ACHN (cell line): ENCODE measurements around the gene MAD1L1.
"Not testable (repeated sequence)": the region's sequence is repeated elsewhere in the genome, so short reads cannot be mapped to it uniquely, and the experiment has no call there.

Experiments used
- DNase-seq: peaks from one replicate; pipeline ENCODE4 v3.0.0-alpha.2; 2015
- in situ Hi-C: cut with HindIII; loops from 2 replicates; pipeline ENCODE4 v1.10.0; 2017; ENCODE audit warnings: low sequenced_read_pairs, low pct_ligation_motif_present, low pct_unique_long_range_greater_than_20kb

The MAD1L1 gene

GRCh38 chr7:1938788-1939433, 293.8 kb downstream of the MAD1L1 start:
- in situ Hi-C loops: no loop called here
- DNase-seq: no peak

GRCh38 chr7:1937252-1937605, 295.5 kb downstream of the MAD1L1 start:
- in situ Hi-C loops: no loop called here

GRCh38 chr7:1936531-1937251, 296.1 kb downstream of the MAD1L1 start:
- in situ Hi-C loops: no loop called here
- no peak for DNase-seq

More at GRCh38 chr7:1937252-1937605, 295.5 kb downstream of the MAD1L1 start:
- DNase-seq: no peak

GRCh38 chr7:1936006-1936310, 296.8 kb downstream of the MAD1L1 start:
- DNase-seq: no peak

GRCh38 chr7:1935176-1936005, 297.4 kb downstream of the MAD1L1 start:
- in situ Hi-C loops: no loop called here

More at GRCh38 chr7:1936006-1936310, 296.8 kb downstream of the MAD1L1 start:
- in situ Hi-C loops: no loop called here

GRCh38 chr7:1934756-1935155, 298.0 kb downstream of the MAD1L1 start:
- in situ Hi-C loops: no loop called here
- DNase-seq: no peak

More at GRCh38 chr7:1935176-1936005, 297.4 kb downstream of the MAD1L1 start:
- DNase-seq: no peak

GRCh38 chr7:1934017-1934416, 298.7 kb downstream of the MAD1L1 start:
- DNase-seq: no peak
- in situ Hi-C loops: no loop called here

GRCh38 chr7:1933066-1933750, 299.5 kb downstream of the MAD1L1 start:
- no peak for DNase-seq
- in situ Hi-C loops: no loop called here

- no peak for DNase-seq
- in situ Hi-C loops: no loop called here
Measured at GRCh38 chr7:1931951-1932270, 300.8 kb downstream of the MAD1L1 start.

- DNase-seq: no peak
- in situ Hi-C loops: no loop called here
Measured at GRCh38 chr7:1931256-1931950, 301.3 kb downstream of the MAD1L1 start.

GRCh38 chr7:1930381-1931065, 302.2 kb downstream of the MAD1L1 start:
- DNase-seq: no peak
- in situ Hi-C loops: no loop called here

- DNase-seq, in situ Hi-C loops: not testable (repeated sequence)
Measured at GRCh38 chr7:1929349-1929925, 303.3 kb downstream of the MAD1L1 start.

GRCh38 chr7:1928645-1929348, 303.9 kb downstream of the MAD1L1 start:
- DNase-seq: no peak
- in situ Hi-C loops: no loop called here

GRCh38 chr7:1927937-1928644, 304.7 kb downstream of the MAD1L1 start:
- DNase-seq: no peak
- in situ Hi-C loops: no loop called here

GRCh38 chr7:1926908-1927306, 305.8 kb downstream of the MAD1L1 start:
- DNase-seq: no peak
- in situ Hi-C loops: no loop called here

GRCh38 chr7:1925973-1926907, 306.5 kb downstream of the MAD1L1 start:
- DNase-seq: no peak
- in situ Hi-C loops: no loop called here
